Omental fat pad (tissue), 4 donors: ENCODE results near the gene ZNF385C. TPM values are rescaled to one million over a fixed set of nuclear protein-coding genes. Genes with fewer than 3 reads are reported as not detected.

Experiments used
- ATAC-seq: fragments of 150-250 bp; one replicate; pipeline ENCODE4 v1.9.1; 2016; ENCODE audit warnings: mild to moderate bottlenecking, moderate library complexity; ENCODE audit not compliant: low FRiP score
- DNase-seq: peaks from one replicate; pipeline ENCODE4 v3.0.0-alpha.2; 2019; ENCODE audit warnings: low spot score
- CTCF ChIP-seq, 3 donors: fragments of 450-650 bp; IDR thresholded peaks; one replicate each; pipeline ENCODE4 v1.5.1; 2016 to 2017; ENCODE audit warnings: antibody characterized with exemption in 3 of 3, mild to moderate bottlenecking in 3 of 3, moderate library complexity in 2 of 3
- total RNA-seq, 4 donors: library from RNA; depleted of rRNA; stranded (reverse); fragments of >200 nt; gene quantifications; one replicate each; pipeline ENCODE4 v1.1.0, GENCODE V29; 2016

ZNF385C gene
- total RNA-seq, 4 donors from 2014 or later = not detected

- no peak for TF ChIP-seq CTCF (IDR thresholded peaks at IDR 0.05)
- DNase-seq = no peak
- no peak for ATAC-seq
Observed at GRCh38 chr17:41996855-41997164, 101.5 kb downstream of the ZNF385C start.

GRCh38 chr17:41992576-41992975, 105.7 kb downstream of the ZNF385C start:
- ATAC-seq (no peak), DNase-seq (no peak)
- TF ChIP-seq CTCF (IDR thresholded peaks at IDR 0.05) = no peak

DNA sequence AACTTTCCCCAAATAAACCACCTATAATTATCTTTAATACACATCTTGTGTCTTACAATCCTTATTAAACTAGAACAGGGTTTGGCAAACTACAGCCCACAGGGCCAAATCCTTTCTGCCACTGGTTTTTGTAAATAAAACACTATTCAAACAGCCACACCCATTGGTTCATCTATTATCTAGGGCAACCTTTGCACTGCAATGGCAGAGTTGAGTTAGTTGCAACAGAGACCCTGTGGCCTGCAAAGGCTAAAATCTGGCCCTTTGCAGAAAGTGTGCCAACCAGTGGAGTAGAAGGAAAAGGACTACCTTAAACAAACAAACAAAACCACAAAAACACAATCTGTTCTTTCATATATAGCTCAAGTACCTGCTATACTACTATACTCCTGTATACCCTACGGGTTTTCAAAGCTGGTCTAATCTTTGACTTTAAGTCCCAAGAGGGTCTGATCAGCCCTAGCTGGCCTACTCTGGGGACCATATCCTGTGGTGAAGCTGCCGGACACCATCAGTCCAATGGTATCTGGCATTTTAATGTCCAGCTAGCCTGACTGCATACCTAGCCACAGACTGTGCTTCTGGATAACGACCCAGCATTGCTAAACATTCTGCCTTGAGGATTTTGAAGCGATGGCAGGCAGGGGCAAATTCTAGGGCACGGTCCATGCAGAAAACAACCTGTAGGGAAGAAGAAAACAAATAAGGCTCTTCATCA, 108.4 kb downstream of the ZNF385C start:
- no peak for TF ChIP-seq CTCF (IDR thresholded peaks at IDR 0.05)
- ATAC-seq (no peak), DNase-seq (no peak)

- DNase-seq (no peak), ATAC-seq (no peak)
- TF ChIP-seq CTCF (IDR thresholded peaks at IDR 0.05) = no peak
Observed at GRCh38 chr17:41988418-41988817, 109.9 kb downstream of the ZNF385C start.

- no peak for TF ChIP-seq CTCF (IDR thresholded peaks at IDR 0.05)
- ATAC-seq = no peak
- no peak for DNase-seq
Observed at GRCh38 chr17:41987642-41988041, 110.6 kb downstream of the ZNF385C start.

GRCh38 chr17:41986634-41987033, 111.6 kb downstream of the ZNF385C start:
- ATAC-seq = no peak
- no peak for DNase-seq

More at GRCh38 chr17:41986634-41987033, 111.6 kb downstream of the ZNF385C start:
- TF ChIP-seq CTCF (IDR thresholded peaks at IDR 0.05) = no peak
